PFSK-1 (cell line): ENCODE measurements around the gene IQCE.

Source experiments
- FOXP2 ChIP-seq: optimal IDR thresholded peaks from 2 replicates; pipeline ENCODE3; 2011; ENCODE audit warnings: borderline replicate concordance, control low read depth, inconsistent platforms; ENCODE audit not compliant: insufficient read depth; ENCODE audit errors: extremely low read length, extremely low read depth
- POLR2AphosphoS5 ChIP-seq: IDR thresholded peaks from 2 replicates; pipeline ENCODE4 v1.6.1; 2012; ENCODE audit warnings: low read depth, mild to moderate bottlenecking, control low read depth, low read length, moderate library complexity
- SIN3A ChIP-seq: IDR thresholded peaks from 2 replicates; pipeline ENCODE4 v1.6.1; 2012; ENCODE audit warnings: mild to moderate bottlenecking, low read length, moderate library complexity, borderline replicate concordance; ENCODE audit not compliant: insufficient read depth
- TAF1 ChIP-seq: IDR thresholded peaks from 2 replicates; pipeline ENCODE4 v1.6.1; 2012; ENCODE audit warnings: low read length, control low read depth, borderline replicate concordance; ENCODE audit not compliant: insufficient read depth
- TF ChIP-seq, protein P1 (sequence below), 2 experiments: IDR thresholded peaks; 2 replicates each; pipeline versions ENCODE4 v1.6.1 to v1.8.0; 2011 to 2012; ENCODE audit warnings: low read depth in 2 of 2, low read length in 2 of 2, control low read depth in 1 of 2, inconsistent platforms in 1 of 2, mild to moderate bottlenecking in 1 of 2, moderate library complexity in 1 of 2; ENCODE audit not compliant: insufficient read depth in 1 of 2

IQCE gene

GRCh38 chr7:2627258-2628129, 68.7 kb downstream of the IQCE start:
- TF ChIP-seq POLR2AphosphoS5 (no peak), TAF1 (no peak), SIN3A (no peak), FOXP2 (no peak)
- TF ChIP-seq, protein P1, sequence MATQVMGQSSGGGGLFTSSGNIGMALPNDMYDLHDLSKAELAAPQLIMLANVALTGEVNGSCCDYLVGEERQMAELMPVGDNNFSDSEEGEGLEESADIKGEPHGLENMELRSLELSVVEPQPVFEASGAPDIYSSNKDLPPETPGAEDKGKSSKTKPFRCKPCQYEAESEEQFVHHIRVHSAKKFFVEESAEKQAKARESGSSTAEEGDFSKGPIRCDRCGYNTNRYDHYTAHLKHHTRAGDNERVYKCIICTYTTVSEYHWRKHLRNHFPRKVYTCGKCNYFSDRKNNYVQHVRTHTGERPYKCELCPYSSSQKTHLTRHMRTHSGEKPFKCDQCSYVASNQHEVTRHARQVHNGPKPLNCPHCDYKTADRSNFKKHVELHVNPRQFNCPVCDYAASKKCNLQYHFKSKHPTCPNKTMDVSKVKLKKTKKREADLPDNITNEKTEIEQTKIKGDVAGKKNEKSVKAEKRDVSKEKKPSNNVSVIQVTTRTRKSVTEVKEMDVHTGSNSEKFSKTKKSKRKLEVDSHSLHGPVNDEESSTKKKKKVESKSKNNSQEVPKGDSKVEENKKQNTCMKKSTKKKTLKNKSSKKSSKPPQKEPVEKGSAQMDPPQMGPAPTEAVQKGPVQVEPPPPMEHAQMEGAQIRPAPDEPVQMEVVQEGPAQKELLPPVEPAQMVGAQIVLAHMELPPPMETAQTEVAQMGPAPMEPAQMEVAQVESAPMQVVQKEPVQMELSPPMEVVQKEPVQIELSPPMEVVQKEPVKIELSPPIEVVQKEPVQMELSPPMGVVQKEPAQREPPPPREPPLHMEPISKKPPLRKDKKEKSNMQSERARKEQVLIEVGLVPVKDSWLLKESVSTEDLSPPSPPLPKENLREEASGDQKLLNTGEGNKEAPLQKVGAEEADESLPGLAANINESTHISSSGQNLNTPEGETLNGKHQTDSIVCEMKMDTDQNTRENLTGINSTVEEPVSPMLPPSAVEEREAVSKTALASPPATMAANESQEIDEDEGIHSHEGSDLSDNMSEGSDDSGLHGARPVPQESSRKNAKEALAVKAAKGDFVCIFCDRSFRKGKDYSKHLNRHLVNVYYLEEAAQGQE (IDR thresholded peaks at IDR 0.05; ENCODE audit: insufficient read depth in 1 of 2, low read depth in 2 of 2, low read length in 2 of 2): no peak

DNA sequence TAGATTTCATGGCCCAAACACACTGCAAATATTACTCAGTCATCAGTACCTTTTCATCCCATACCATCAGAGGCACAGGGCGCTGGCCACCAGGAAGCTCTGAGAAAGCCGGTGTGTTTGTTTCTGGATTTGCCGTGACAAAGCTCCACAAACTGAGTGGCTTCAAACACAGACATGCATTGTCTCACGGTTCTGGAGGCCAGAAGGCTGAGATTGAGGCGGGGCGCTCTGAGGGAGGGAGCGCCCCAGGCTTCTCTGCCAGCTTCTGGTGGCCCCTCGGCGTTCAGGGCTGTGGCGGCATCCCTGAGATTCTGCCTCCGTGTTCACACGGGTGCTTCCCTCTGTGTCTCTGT, 69.3 kb downstream of the IQCE start:
- no peak for TF ChIP-seq SIN3A

DNA sequence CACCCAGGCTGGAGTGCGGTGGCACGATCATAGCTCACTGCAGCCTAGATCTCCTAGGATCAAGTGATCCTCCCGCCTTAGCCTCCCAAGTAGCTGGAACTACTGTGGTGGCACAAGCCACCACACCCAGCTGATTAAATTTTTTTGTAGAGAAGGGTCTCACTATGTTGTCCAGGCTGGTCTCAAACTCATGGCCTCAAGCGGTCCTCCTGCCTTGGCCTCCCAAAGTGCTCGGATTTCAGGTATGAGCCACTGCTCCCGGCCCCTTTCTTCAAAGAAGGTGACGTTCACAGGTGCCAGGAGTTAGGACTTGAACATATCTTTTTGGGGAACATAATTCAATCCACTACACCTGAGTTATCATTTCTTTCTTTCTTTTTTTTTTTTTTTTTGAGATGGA, 70.1 kb downstream of the IQCE start:
- TF ChIP-seq SIN3A (no peak), TAF1 (no peak), POLR2AphosphoS5 (no peak), FOXP2 (no peak)
- TF ChIP-seq, protein P1 (IDR thresholded peaks at IDR 0.05; ENCODE audit: insufficient read depth in 1 of 2, low read depth in 2 of 2, low read length in 2 of 2): no peak

DNA sequence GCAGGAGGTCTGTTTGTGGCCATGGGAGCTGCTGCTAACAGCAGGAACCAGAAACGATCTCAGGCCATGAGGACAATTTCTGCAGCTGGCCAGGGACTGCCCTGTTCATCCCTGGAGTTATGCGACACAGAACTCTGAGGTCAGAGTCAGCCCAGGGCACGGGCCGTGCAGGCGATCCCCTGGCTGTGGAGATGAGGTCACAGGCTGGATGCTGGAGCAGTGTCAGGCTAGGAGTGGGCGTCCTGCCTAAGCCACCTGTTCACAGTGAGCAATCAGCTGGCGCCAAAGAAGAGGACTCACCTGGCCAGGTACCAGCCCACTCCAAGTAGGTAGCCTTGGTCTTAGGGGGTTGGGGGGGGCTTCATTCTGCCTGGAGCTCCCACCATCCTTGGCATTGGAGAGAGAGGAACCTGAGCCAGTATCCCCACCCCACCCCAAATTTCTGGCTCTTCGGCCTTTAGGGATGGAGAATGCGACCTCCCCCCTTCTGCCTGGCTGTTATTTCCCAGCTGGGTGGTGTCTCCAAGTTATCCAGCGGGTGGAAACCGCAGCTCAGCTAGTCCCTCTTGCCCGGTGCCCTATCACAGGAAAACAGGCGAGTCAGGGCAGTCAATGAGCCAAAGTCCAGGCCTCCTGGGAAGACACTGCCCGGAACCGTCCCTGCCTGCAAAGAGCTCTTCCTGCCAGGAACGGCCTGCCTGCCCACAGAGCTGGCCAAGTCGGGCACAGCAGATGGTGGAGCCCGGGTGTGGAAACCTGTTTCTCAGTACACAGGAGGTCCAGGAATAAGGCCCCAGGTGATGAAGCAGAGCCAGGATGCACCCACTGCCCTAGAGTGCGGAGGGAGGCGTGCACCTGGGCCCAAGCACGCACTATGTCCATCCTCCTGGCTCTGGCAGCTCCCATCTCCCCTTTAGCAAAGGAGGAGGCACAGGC, 71.2 kb downstream of the IQCE start:
- TF ChIP-seq POLR2AphosphoS5: no peak
- TF ChIP-seq FOXP2: no peak
- TF ChIP-seq SIN3A: no peak
- no peak for TF ChIP-seq TAF1
- TF ChIP-seq, protein P1 (IDR thresholded peaks at IDR 0.05; ENCODE audit: insufficient read depth in 1 of 2, low read depth in 2 of 2, low read length in 2 of 2): no peak

DNA sequence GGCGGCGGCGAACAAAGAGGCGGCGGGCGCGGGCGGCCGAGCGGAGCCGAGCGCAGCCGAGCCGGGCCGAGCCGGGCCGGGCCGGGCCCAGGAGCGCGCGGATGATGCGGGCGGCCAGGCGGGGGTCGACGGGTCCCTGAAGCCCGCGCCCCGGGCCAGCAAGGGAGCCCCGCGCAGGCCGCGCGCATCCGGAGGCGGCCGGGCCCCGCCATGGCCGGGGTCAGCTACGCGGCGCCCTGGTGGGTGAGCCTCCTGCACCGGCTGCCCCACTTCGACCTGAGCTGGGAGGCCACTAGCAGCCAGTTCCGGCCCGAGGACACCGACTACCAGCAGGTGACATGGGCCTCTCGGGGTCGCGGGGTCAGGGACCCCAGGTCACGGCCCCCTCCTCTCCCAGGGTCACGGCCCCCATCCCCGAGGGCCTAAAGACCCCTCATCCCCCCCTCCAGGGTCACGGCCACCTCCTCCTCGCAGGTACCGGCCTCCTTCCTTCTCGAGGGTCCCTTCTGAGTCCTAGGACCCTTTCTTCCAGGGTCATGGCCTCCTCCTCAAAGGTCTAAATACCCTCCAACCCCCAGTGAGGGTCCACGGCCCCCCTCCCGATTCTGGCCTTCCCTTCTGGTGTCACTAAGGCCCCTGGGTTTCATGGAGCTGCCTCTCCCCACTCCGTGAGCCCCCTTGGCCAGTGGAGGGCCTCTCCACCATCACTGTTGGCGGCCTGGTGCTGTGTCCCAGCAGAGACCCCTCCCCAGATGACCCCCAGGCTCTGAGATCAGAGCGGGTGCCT, 73.4 kb downstream of the IQCE start, which contains the start of gene TTYH3:
Gene TTYH3 (plus strand): TSS at position 41 of the 787 bp plus-strand sequence. CDS start 170 bp downstream, at position 211.
- no peak for TF ChIP-seq POLR2AphosphoS5
- TF ChIP-seq TAF1: no peak
- TF ChIP-seq SIN3A: no peak
- TF ChIP-seq FOXP2: no peak
- TF ChIP-seq, protein P1 (IDR thresholded peaks at IDR 0.05; ENCODE audit: insufficient read depth in 1 of 2, low read depth in 2 of 2, low read length in 2 of 2): no peak
